Neural cell (in vitro differentiated cells): ENCODE measurements around the gene ZNF444. TPM values are rescaled to one million over a fixed set of nuclear protein-coding genes. Genes with fewer than 3 reads are reported as not detected.

Experiments
- H2AFZ ChIP-seq: fragments of 200-600, 300-800 bp; sonication (generic), shearing (Covaris generic); 2 replicates; pipeline ENCODE4 v1.6.0; 2014; ENCODE audit warnings: low read depth, mild to moderate bottlenecking, antibody characterized with exemption, low read length, moderate library complexity
- H3F3A ChIP-seq: fragments of 200-600 bp; shearing (Covaris generic); 2 replicates; pipeline ENCODE4 v1.6.1; 2016; ENCODE audit warnings: mild to moderate bottlenecking, moderate library complexity, mixed read lengths, antibody characterized with exemption, low read length; ENCODE audit not compliant: insufficient read depth, poor library complexity, severe bottlenecking
- H3K27ac ChIP-seq: fragments of 200-600, 300-800 bp; sonication (generic), shearing (Covaris generic); 2 replicates; pipeline ENCODE4 v1.5.1; 2014; ENCODE audit warnings: mild to moderate bottlenecking, low read length, moderate library complexity
- H3K27me3 ChIP-seq: fragments of 300-800, 200-600 bp; sonication (generic), shearing (Covaris generic); 2 replicates; pipeline ENCODE4 v1.6.0; 2014; ENCODE audit warnings: mild to moderate bottlenecking, low read depth, low read length, moderate library complexity; ENCODE audit not compliant: insufficient read depth
- H3K36me3 ChIP-seq: fragments of 300-800, 200-600 bp; sonication (generic), shearing (Covaris generic); 2 replicates; pipeline ENCODE4 v1.5.1; 2014; ENCODE audit warnings: mild to moderate bottlenecking, antibody characterized with exemption, low read length, moderate library complexity; ENCODE audit not compliant: insufficient read depth
- H3K4me2 ChIP-seq: fragments of 300-800, 200-600 bp; sonication (generic), shearing (Covaris generic); 2 replicates; pipeline ENCODE4 v1.6.0; 2014; ENCODE audit warnings: mild to moderate bottlenecking, low read length
- H3K4me3 ChIP-seq: fragments of 300-800, 200-600 bp; sonication (generic), shearing (Covaris generic); 2 replicates; pipeline ENCODE4 v1.5.1; 2014; ENCODE audit warnings: mild to moderate bottlenecking, low read length, moderate library complexity
- H3K79me2 ChIP-seq: fragments of 200-600 bp; shearing (Covaris generic); replicated peaks from 2 replicates; pipeline ENCODE4 v1.6.0; 2014; ENCODE audit warnings: mild to moderate bottlenecking, low read length, moderate library complexity; ENCODE audit not compliant: insufficient read depth
- H3K9ac ChIP-seq: fragments of 300-800, 200-600 bp; sonication (generic), shearing (Covaris generic); 2 replicates; pipeline ENCODE4 v1.6.1; 2016; ENCODE audit warnings: mild to moderate bottlenecking, low read length, mixed read lengths
- H3K9me2 ChIP-seq: fragments of 200-600 bp; shearing (Covaris generic); 2 replicates; pipeline ENCODE4 v1.6.1; 2016; ENCODE audit warnings: mild to moderate bottlenecking, low read length, mixed read lengths; ENCODE audit not compliant: insufficient read depth
- H3K9me3 ChIP-seq: fragments of 200-600, 300-800 bp; sonication (generic), shearing (Covaris generic); 2 replicates; pipeline ENCODE4 v1.6.1; 2016; ENCODE audit warnings: mild to moderate bottlenecking, mixed run types, low read length, moderate library complexity, mixed read lengths
- H4K20me1 ChIP-seq: fragments of 200-600 bp; shearing (Covaris generic); 2 replicates; pipeline ENCODE4 v1.6.1; 2016; ENCODE audit warnings: mild to moderate bottlenecking, mixed run types; ENCODE audit not compliant: insufficient read depth
- EP300 ChIP-seq: fragments of 450-650 bp; conservative IDR thresholded peaks from 2 replicates; pipeline ENCODE4 v1.6.1; 2014; ENCODE audit warnings: antibody characterized with exemption, mild to moderate bottlenecking, moderate library complexity; ENCODE audit not compliant: poor library complexity, severe bottlenecking
- EZH2 ChIP-seq: fragments of 200-600, 300-800 bp; shearing (Covaris generic), sonication (generic); IDR thresholded peaks from 2 replicates; pipeline ENCODE4 v1.6.1; 2014; ENCODE audit warnings: antibody characterized with exemption, low read length, borderline replicate concordance, mild to moderate bottlenecking; ENCODE audit not compliant: insufficient read depth, poor library complexity, severe bottlenecking
- MXI1 ChIP-seq: fragments of 450-650 bp; conservative IDR thresholded peaks from 2 replicates; pipeline ENCODE4 v1.6.1; 2014; ENCODE audit warnings: antibody characterized with exemption, mild to moderate bottlenecking; ENCODE audit not compliant: poor library complexity, severe bottlenecking
- POLR2AphosphoS5 ChIP-seq: IDR thresholded peaks from 2 replicates; pipeline ENCODE4 v1.6.1; 2012
- RAD21 ChIP-seq: fragments of 450-650 bp; conservative IDR thresholded peaks from 2 replicates; pipeline ENCODE4 v1.6.1; 2014; ENCODE audit warnings: antibody characterized with exemption, mild to moderate bottlenecking, moderate library complexity
- SMC3 ChIP-seq: fragments of 450-650 bp; conservative IDR thresholded peaks from 2 replicates; pipeline ENCODE4 v1.6.1; 2014; ENCODE audit warnings: antibody characterized with exemption, mild to moderate bottlenecking, moderate library complexity; ENCODE audit not compliant: poor library complexity
- TAF1 ChIP-seq: IDR thresholded peaks from 2 replicates; pipeline ENCODE4 v1.6.1; 2012; ENCODE audit warnings: low read depth
- polyA plus RNA-seq: library from polyadenylated mRNA; depleted of rRNA; stranded (reverse); fragments of >200 nt; gene quantifications from 2 replicates; pipeline ENCODE4 v1.2.3, GENCODE V29; 2014
- TF ChIP-seq, protein P1 (sequence below): fragments of 450-650 bp; IDR thresholded peaks from 2 replicates; pipeline ENCODE4 v1.5.1; 2014; ENCODE audit warnings: antibody characterized with exemption, mild to moderate bottlenecking, moderate library complexity; ENCODE audit not compliant: poor library complexity, severe bottlenecking
- TF ChIP-seq, protein P2 (sequence below): IDR thresholded peaks from 2 replicates; pipeline ENCODE4 v1.6.1; 2012; ENCODE audit warnings: borderline replicate concordance

ZNF444 gene
- polyA plus RNA-seq, 1 donor from 2014 or later: 45.6 TPM

DNA sequence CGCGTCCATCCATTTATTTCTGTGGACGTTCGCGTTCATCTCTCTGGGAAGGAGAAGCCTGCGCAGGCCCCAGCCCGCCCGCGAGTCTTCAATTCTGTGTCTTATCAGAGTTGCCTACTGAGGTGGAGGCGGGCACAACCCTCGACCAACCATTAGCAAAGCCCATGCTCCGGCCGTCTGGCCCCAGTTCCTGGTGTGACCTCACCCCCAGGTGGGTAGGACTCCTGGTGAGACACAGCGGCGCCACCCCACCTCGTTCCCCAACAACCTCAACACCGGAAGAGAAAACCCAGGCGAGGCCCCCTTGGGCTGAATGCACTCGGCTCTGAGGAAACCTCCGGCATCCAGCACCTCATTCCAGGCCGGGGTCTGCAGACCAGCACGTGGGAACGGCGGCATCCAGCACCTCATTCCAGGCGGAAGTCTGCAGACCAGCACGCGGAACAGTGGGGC, 34.7 kb upstream of the ZNF444 start:
- Histone ChIP-seq H3K9me2 (no peaks in the 10 kb centered on the region), H3K27me3 (no peaks in the 10 kb centered on the region), H3K9ac (no peak overlapping the region), H3K36me3 (no peaks in the 10 kb centered on the region), H3K27ac (no peak overlapping the region), H3K4me2 (no peak overlapping the region), H3F3A (no peaks in the 10 kb centered on the region), H3K4me3 (no peak overlapping the region), H4K20me1 (no peaks in the 10 kb centered on the region), H2AFZ (no peak overlapping the region), H3K9me3 (no peaks in the 10 kb centered on the region), H3K79me2 (peaks cover 27% of the 10 kb centered on the region)
- no peak for TF ChIP-seq POLR2AphosphoS5
- TF ChIP-seq, protein P1, sequence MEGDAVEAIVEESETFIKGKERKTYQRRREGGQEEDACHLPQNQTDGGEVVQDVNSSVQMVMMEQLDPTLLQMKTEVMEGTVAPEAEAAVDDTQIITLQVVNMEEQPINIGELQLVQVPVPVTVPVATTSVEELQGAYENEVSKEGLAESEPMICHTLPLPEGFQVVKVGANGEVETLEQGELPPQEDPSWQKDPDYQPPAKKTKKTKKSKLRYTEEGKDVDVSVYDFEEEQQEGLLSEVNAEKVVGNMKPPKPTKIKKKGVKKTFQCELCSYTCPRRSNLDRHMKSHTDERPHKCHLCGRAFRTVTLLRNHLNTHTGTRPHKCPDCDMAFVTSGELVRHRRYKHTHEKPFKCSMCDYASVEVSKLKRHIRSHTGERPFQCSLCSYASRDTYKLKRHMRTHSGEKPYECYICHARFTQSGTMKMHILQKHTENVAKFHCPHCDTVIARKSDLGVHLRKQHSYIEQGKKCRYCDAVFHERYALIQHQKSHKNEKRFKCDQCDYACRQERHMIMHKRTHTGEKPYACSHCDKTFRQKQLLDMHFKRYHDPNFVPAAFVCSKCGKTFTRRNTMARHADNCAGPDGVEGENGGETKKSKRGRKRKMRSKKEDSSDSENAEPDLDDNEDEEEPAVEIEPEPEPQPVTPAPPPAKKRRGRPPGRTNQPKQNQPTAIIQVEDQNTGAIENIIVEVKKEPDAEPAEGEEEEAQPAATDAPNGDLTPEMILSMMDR: no peak
- TF ChIP-seq RAD21: no peak
- TF ChIP-seq MXI1: no peak
- TF ChIP-seq EP300: no peak
- TF ChIP-seq, protein P2, sequence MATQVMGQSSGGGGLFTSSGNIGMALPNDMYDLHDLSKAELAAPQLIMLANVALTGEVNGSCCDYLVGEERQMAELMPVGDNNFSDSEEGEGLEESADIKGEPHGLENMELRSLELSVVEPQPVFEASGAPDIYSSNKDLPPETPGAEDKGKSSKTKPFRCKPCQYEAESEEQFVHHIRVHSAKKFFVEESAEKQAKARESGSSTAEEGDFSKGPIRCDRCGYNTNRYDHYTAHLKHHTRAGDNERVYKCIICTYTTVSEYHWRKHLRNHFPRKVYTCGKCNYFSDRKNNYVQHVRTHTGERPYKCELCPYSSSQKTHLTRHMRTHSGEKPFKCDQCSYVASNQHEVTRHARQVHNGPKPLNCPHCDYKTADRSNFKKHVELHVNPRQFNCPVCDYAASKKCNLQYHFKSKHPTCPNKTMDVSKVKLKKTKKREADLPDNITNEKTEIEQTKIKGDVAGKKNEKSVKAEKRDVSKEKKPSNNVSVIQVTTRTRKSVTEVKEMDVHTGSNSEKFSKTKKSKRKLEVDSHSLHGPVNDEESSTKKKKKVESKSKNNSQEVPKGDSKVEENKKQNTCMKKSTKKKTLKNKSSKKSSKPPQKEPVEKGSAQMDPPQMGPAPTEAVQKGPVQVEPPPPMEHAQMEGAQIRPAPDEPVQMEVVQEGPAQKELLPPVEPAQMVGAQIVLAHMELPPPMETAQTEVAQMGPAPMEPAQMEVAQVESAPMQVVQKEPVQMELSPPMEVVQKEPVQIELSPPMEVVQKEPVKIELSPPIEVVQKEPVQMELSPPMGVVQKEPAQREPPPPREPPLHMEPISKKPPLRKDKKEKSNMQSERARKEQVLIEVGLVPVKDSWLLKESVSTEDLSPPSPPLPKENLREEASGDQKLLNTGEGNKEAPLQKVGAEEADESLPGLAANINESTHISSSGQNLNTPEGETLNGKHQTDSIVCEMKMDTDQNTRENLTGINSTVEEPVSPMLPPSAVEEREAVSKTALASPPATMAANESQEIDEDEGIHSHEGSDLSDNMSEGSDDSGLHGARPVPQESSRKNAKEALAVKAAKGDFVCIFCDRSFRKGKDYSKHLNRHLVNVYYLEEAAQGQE: no peak
- TF ChIP-seq SMC3: no peak
- no peak for TF ChIP-seq EZH2

DNA sequence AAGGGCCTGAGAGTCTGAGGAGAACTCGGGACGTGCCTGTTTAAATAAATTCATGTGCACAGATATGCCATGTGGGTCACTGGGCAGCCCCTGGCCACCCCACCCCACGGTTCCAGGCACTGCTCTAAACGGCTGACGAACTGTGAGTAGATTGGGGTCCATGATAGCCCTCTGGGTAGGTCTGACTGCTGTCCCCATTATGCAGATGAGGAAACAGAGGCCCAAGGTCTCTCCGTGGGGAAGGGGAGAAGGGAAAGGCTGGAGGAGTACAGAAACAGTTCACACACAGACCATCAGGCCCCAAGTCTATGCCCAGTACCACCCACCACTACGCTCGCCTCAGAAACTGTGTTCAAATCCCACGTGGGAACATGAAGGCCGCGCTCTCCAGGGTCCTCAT, 34.1 kb upstream of the ZNF444 start:
- no peak overlapping the region for H3K4me3 ChIP-seq
- H2AFZ ChIP-seq: no peak overlapping the region
- no peak overlapping the region for H3K9ac ChIP-seq
- H3K79me2 ChIP-seq: peaks cover 29% of the 10 kb centered on the region
- no peak overlapping the region for H3K4me2 ChIP-seq
- H3K36me3 ChIP-seq: no peaks in the 10 kb centered on the region
- H3F3A ChIP-seq: no peaks in the 10 kb centered on the region
- H3K9me2 ChIP-seq: no peaks in the 10 kb centered on the region
- H3K27ac ChIP-seq: no peak overlapping the region
- H4K20me1 ChIP-seq: no peaks in the 10 kb centered on the region
- TF ChIP-seq RAD21 (no peak), MXI1 (no peak), SMC3 (no peak), EP300 (no peak), TAF1 (no peak), POLR2AphosphoS5 (no peak), EZH2 (no peak)
- TF ChIP-seq, protein P1: no peak
- TF ChIP-seq, protein P2: no peak
- H3K27me3 ChIP-seq: no peaks in the 10 kb centered on the region
- no peaks in the 10 kb centered on the region for H3K9me3 ChIP-seq
